ENCODE data around the gene TRAF4. TPM values are rescaled to one million over a fixed set of nuclear protein-coding genes. Genes with fewer than 3 reads are reported as not detected.

TRAF4 gene
- total and polyA plus RNA-seq, 9 of the 15 experiments (the other 6 are each of a cell fraction or from before 2014, with no cell fraction given) = 2.4 to 147 (median 72.4) TPM

- peaks cover 20 to 47% of the 10 kb centered on the region in 2 experiments for H3K4me1 ChIP-seq (replicated peaks in 1 of 2; ENCODE audit: control insufficient read depth in 2 of 2, insufficient read depth in 2 of 2, low read length in 2 of 2)
- whole genome bisulfite sequencing (ENCODE audit: insufficient coverage, low coverage, missing lambda C conversion rate) = 82% methylated on average over 18 of the region's 18 CpGs
- peaks cover 60% of the 10 kb centered on the region for H3K79me2 ChIP-seq (ENCODE audit: control insufficient read depth, insufficient read depth, low read length)
- H3K4me2 ChIP-seq (ENCODE audit: insufficient read depth, low read length) = no peak overlapping the region
- H3K9me1 ChIP-seq (ENCODE audit: control insufficient read depth, insufficient read depth, low read length) = no peaks in the 10 kb centered on the region
- H3K36me3 ChIP-seq (ENCODE audit: control insufficient read depth, insufficient read depth, low read length) = peaks cover 75% of the 10 kb centered on the region
- H2AFZ ChIP-seq (ENCODE audit: low read depth, low read length) = no peak overlapping the region
- in situ Hi-C loops (cut with MboI) = no loop called here
- ChIA-PET CTCF (ENCODE audit: low intra/inter-chr PET ratio) (interaction anchor here (1.5 to 6.8 kb wide), 2 partner anchors 22 to 28 kb away, joined by 10 to 117 read pairs; partner anchors contain the start of genes NEK8 and TLCD1), POLR2A (interaction anchor here (0.7 to 17.4 kb wide), 12 partner anchors 13 to 201 kb away, joined by 3 to 367 read pairs (median 6); partner anchors contain the start of genes NEK8, RPL23A and TLCD1)
- intact Hi-C loops (cut with micrococcal nuclease) = no loop called here
- ATAC-seq (no peak), FAIRE-seq (no peak), DNase-seq (ENCODE audit: extremely low read depth in 1 of 4, low spot score in 3 of 4) (no peak)
- H3K4me3 ChIP-seq = no peak overlapping the region
- no peaks in the 10 kb centered on the region for H3K27me3 ChIP-seq (ENCODE audit: control insufficient read depth in 2 of 2, insufficient read depth in 2 of 2, low read length in 2 of 2)
- H4K20me1 ChIP-seq (replicated peaks; ENCODE audit: control insufficient read depth, insufficient read depth, low read length) = peaks cover 27% of the 10 kb centered on the region
- peak overlapping the region in 1 of 2 experiments; percentile 37; a peak in 2 of 4 replicates for H3K9ac ChIP-seq (ENCODE audit: insufficient read depth in 1 of 2, low read depth in 2 of 2, low read length in 2 of 2)
- H3K9me3 ChIP-seq (replicated peaks; ENCODE audit: control insufficient read depth, insufficient read depth, low read depth, low read length) = no peaks in the 10 kb centered on the region
- no TSS peak for BruUV-seq (replicated peaks)
- H3K27ac ChIP-seq (ENCODE audit: extremely low read depth, low read depth, low read length) = no peak overlapping the region
- no peak for TF ChIP-seq MTA1 (IDR thresholded peaks at IDR 0.05; ENCODE audit: borderline replicate concordance)
- peak; percentile 60 for TF ChIP-seq RBM22 (IDR thresholded peaks at IDR 0.05; ENCODE audit: low read depth, low read length, poor library complexity, severe bottlenecking)
- TF ChIP-seq U2AF2 (optimal IDR thresholded peaks at IDR 0.05; ENCODE audit: low read depth, low read length) = no peak
- TF ChIP-seq MAX (CRISPR knock-in tag; IDR thresholded peaks at IDR 0.05) = peak; percentile 27; the same call in 1 of the 2 replicates
- no peak for TF ChIP-seq BCOR (IDR thresholded peaks at IDR 0.05)
- TF ChIP-seq NFATC3 (IDR thresholded peaks at IDR 0.05) = no peak
- TF ChIP-seq ZHX1 (conservative IDR thresholded peaks at IDR 0.05; ENCODE audit: low read length) = no peak
- no peak for TF ChIP-seq TBL1XR1 (IDR thresholded peaks at IDR 0.05; ENCODE audit: low read length in 2 of 2)
- no peak for TF ChIP-seq LCOR (CRISPR knock-in tag; IDR thresholded peaks at IDR 0.05)
- TF ChIP-seq NCOA1 (IDR thresholded peaks at IDR 0.05; ENCODE audit: low read depth) = no peak
- no peak for TF ChIP-seq BRCA1 (IDR thresholded peaks at IDR 0.05)
- no peak for TF ChIP-seq BRCA1 (CRISPR knock-in tag; IDR thresholded peaks at IDR 0.05)
- TF ChIP-seq MLX (CRISPR knock-in tag; conservative IDR thresholded peaks at IDR 0.05) = no peak
- TF ChIP-seq C11orf30 (IDR thresholded peaks at IDR 0.05; ENCODE audit: low read depth) = no peak
- TF ChIP-seq POLR2G (IDR thresholded peaks at IDR 0.05; ENCODE audit: low read depth, low read length) = peak; percentile 62; the same call in 1 of the 2 replicates
- TF ChIP-seq RBFOX2 (IDR thresholded peaks at IDR 0.05; ENCODE audit: low read depth, low read length) = peak; percentile 64
- 0 out of 6 replicates have a peak, but pooled peaks of 1 of the 3 experiments have one; percentile 0 for TF ChIP-seq CTCF (IDR thresholded peaks at IDR 0.05 in 2 of 3, conservative IDR thresholded peaks at IDR 0.05 in 1 of 3; ENCODE audit: insufficient read depth in 2 of 3, low read depth in 1 of 3, low read length in 3 of 3)
- no peak for TF ChIP-seq STAT5A (IDR thresholded peaks at IDR 0.05; ENCODE audit: borderline replicate concordance, low read length)
These were observed 5.2 kb downstream of the TRAF4 start for GRCh38 chr17:28748852-28749515.

Data from K562 (cell line).